Activated CD8-positive, alpha-beta memory T cell treated with anti-CD3 and anti-CD28 coated beads, Interleukin-2, amount 50 U/mL, for 24 hours (primary cell): ENCODE measurements around the gene LTB.
"Not testable (repeated sequence)": the region's sequence is repeated elsewhere in the genome, so short reads cannot be mapped to it uniquely, and the experiment has no call there.

ENCODE experiments used
- DNase-seq: peaks from one replicate; pipeline ENCODE4 v3.0.0-alpha.2; 2020; ENCODE audit errors: extremely low read depth

LTB gene

DNA sequence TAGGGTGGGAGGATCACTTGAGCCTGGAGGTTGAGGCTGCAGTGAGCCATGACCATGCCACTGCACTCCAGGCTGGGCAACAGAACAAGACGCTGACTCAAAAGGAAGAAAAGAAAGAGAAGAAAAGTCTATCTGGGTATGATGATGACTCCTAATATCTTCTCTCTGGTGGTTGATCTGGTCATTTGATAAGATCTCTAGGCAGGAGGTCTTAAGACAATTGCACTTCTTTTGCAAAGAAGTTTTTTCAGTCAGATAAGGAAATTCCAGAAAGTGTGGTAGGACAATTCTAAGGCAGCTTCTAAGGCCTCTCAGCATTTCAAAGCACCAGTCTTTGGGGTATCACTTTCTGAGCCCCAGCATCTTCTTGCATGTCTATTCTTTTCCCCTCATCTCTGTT lies 25.1 kb upstream of the LTB start:
- DNase-seq = no peak

DNA sequence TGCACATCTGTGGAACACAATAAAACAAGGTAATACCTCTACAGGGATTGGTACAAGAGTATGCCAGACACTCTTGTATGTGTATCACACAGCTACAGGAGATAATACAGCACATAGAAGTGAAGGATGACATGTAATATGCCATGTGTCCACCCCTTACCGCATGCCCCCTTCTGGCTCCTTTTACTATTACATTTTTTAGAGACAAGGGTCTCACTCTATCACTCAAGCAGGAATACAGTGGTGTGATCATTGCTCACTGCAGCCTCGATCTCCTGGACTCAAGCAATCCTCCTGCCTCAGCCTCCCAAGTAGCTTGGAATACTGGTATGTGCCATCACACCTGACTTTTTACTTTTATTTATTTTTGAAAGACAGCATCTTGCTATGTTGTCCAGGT lies 14.8 kb upstream of the LTB start:
- DNase-seq = no peak

DNA sequence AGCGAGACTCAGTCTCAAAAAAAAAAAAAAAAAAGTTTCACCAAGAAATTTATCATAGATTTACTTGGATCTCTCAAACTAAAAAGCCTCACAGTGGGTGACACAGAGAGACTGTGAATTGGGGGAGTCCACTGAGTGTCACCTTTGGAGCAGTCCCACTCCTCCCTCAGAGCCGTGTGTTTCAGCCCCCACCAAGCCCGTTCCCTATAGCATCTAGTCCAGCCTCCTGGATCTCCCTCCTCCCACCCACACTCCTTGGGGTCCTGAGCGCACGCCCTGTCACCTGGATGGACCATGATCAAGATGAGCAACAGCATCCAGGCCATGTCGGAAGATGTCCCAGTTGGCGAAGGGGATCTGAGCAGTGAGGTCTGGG lies 10.2 kb upstream of the LTB start:
- no peak for DNase-seq

DNA sequence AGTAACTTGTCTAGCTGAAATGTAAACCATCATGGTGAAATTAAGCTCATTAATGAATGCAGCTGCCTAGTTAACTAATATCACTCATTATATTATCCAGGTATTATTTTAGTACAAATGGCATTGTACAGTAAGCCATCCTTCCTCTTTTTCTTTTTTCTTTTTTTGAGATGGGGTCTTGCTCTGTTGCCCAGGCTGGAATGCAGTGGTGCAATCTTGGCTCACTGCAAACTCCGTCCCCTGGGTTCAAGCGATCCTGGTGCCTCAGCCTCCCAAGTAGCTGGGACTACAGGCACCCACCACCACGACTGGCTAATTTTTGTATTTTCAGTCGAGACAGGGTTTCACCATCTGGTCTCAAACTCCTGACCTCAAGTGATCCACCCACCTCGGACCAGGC lies 8.5 kb upstream of the LTB start:
- DNase-seq = not testable (repeated sequence)

DNA sequence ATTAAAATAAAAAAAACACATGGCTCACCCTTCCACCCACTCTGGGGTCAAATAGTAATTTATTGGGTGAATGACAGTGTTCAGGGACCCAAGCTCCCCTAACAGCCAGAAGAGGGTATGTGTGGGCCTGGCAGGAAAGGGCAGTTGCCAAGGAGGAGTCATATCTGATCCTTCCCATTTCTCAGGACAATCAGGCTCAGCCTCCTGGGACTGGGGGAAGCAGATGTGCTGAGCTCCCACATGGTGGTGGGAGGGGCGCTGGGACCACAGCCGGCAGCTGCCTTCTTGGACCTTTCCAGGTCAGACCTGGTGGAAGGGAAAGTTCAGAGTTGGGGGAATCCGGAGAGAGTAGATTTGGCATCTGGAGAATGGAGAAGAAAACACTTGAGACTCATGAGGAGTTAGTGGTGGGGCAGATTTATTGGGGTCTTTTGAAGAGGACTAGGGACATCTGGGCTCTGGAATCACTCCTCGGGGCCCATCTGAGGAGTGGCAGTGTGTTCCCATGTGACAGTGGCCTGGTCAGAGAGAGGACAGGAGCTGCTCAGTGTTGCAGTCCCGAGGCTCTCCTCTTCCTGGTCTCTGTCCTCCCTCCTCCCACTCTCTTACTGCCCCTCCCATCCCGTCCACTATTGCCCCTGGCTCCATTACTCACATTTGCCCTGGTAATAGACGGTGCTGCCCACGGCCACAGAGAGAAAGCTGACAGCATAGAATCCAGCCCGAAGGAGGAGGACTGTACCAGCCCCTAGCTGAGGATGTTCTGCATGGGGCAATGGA lies 6.8 kb upstream of the LTB start:
- DNase-seq = no peak

DNA sequence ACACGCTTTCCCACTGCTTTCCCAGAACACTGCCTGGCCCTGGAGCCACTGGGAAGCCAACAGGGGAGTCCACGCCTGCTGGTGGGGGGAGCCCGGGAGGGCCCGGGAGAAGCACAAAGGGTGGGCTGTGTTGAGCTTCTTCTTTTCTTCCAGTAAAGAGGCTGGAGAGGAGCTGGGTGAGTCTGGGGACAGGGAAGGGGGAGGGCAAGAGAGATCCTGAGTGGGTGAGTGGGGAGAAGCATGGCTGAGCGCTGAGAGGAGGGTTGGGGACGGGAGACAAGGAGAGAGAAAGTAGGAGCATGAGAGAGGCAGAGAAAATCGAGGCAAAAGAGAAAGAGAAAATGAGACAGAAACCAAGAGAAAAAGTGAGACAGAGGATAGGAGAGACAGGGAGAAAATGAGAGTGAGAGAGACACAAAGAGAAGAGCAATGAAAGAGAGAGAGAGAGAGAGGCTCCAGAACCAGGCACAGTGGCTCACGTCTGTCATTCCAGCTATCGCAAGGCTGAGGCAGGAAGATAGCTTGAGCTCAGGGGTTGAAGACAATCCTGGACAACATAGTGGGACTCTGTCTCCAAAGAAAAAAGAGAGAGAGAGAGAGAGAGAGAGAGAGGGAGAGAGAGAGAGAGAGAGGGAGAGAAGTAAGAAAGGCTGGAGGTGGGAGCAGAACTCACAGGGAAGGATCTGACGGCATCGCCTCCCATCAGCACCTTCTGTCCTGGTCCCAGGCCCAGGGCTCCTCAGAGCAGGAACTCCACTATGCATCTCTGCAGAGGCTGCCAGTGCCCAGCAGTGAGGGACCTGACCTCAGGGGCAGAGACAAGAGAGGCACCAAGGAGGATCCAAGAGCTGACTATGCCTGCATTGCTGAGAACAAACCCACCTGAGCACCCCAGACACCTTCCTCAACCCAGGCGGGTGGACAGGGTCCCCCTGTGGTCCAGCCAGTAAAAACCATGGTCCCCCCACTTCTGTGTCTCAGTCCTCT lies 5.9 kb upstream of the LTB start:
- DNase-seq = no peak

DNA sequence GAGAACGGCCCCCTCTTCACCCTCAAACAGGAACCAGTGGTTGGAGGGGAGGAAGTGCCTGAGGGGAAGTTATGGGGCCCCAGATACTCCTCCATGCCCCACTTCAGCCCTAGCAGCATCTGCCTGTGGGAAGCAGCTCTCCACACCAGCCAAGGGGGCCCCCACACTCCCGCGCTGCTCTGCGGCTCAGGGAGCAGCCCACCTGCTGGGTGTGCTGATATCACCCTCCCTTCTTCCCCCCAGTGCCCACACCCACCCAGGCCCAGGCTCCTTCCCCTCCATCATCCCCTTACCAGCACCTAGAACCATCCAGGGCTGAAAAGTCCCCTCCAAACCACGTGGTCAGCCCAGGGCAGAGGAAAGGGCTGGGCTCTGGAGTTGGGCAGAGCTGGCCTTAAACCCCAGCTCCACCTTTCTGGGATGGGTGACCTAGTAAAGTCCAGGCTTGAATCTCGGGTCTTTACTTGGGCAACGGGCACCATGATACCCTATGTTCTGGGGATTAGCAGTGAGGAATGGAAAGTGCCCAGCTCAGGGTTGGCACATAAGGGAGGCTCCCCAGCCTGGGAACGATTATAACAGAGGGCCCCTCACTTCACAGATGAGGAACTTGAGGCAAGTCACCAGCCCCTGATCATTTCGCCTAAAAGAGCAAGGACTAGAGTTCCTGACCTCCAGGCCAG lies 4.5 kb upstream of the LTB start:
- no peak for DNase-seq

DNA sequence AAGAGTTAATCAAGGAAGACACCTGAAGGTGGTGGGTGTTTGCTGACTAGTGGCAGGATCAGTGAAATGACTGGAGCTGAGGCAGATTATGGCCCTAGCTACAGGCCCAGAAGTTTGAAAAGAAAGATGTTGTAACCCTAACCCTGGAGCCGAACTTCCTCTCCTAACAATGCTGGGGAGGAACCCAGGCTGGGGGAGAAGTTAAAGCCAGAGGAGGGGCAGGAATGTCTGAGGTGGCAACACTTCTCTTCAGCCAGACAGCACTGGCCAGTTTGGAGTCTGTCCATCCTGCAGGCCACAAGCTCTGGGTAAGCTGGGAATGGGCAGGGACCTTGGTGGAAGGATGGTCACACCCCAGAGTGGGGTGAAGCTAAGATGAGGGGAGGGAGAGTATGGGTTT lies 3.8 kb upstream of the LTB start, which contains the start of gene LST1:
TSS of gene LST1 (plus strand) at position 270 of the 400 bp plus-strand sequence. CDS start 1,023 bp downstream, outside the sequence.
- DNase-seq = no peak

DNA sequence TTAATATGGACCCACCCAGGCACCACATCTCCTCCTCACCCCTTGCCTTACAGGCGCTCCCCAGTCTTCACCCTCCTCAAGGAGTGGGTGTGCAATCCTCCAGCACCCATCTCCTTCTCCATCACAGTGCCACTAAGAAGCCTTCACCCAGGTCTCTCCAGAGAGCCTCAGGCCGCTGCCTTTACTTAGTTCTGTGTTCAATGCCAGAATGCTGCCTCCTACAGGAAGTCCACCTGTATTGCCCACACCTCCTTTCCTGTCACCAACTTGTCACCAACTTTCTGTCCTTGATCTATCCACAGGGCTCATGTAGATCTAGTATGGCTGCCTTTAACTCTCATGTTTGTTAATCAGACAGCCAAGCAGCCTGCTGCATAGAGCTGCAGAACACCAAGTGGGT lies 3.3 kb upstream of the LTB start:
- no peak for DNase-seq

DNA sequence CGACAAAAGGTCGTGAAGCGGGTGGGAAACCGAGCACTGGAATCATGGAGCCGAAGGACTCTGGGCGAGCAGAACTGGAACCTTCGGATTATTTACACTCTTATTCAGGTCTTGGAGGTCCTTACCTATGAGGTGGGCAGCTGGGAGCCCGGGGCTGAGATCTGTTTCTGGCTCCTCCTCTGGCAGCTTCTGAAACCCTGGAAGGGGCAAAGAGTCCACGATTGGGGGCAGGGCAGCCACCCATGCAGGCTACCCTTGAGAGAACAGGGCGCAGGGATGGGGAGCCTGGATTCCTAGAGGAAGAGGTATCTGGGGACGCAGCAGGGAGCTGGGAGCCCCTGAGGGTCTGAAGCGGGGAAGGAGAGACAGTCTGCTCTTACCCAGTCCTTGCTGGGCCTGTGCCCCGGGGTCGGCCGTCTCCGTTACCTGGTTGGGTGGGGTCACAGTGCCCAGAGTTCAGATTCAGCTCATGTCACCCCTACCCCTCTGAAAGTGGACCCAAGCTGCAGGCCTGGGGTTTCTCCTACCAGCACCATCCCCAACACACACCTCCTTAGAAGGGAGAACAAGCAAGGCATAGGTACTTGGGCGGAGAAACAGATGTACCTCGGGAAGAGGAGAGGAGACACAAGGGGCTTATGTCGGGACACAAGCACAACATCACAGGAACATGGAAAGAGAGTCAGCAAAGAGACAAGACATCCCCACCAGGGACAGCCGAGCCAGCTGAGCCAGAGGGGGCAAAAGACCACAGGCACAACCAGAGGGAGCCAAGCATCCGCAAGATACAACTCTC lies 592 bp downstream of the LTB start:
- DNase-seq = no peak

DNA sequence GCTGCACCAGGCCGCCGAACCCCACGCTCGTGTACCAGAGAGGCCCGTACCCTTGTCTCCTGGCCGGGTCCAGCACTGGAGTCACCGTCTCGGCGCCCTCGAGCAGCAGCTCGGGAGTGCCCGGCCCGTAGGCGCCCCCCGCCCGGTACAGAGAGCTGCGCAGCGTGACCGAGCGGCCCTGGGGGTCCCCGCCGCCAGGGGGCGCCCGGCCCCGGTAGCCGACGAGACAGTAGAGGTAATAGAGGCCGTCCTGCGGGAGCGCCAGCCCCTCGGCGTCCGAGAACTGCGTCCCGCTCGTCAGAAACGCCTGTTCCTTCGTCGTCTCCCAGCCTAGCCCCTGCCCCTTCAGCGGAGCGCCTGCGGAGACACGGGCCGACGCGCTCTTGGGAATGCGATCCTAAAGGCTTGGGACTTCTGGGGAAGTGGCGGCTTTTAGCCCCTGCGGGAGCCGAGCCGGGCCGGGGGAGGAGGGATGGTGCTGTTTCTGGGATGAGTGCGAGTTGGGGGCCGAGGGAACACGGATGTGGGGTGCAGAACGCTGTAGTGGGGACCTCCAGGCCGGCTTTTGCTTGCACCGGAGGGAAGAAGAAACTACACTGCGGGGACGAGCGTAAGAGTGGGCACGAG lies 1.3 kb downstream of the LTB start:
- DNase-seq = no peak

DNA sequence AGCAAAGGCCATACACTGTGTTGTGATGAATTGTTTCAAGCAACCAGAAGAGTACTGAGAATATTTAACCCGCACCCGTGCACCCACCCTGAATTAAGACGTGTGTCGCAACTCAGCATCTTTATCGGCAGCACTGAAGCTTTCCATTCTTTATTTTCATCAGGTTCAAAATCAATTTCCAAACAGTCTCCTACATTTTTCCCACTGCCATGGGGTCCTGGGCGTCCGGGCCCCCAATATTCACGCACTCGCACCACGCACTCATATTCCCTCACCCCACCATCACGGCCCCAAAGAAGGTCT lies 1.8 kb downstream of the LTB start:
- DNase-seq = no peak

DNA sequence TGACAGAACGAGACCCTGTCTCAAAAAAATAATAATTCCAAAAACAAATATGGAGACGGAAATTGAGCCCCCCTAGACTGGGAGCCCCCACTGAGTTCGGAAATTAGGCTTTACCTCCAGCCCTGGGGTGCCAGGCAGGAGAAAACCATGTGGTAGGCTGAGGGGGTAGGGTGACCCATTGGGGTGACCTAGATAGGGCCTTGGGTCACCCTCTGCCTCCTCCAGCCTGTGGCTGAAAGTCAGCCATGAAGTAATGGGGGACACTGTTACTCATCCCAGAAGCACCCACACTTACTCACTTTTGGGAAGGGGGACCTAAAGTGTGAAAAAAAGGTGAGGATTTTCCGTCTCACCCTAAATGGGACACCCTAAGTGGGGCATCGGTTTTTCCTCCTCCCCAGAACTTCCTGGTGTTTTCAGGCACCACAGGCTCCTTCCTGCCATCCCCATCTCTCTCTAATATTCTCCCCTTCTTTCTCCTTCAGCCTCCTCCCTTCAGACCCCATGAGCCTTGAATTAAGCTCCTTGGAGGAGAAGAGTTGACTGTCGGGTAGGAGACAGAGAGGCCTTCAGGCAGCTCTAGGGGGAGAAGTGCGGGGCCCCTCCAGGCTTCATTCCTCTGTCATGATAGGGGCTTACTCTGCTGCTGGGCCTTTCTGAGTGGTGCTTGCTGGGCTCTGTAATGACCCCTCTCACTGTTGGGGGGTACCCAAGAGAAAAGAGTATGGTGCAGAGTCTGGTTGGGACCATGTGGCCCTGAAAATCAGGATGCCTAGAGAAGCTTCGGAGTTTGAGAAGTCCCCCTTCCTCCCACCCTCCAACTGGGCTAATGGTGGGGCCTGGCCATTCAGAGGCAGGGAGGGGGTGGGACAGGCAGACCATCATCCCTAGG lies 2.4 kb downstream of the LTB start:
- DNase-seq = no peak

DNA sequence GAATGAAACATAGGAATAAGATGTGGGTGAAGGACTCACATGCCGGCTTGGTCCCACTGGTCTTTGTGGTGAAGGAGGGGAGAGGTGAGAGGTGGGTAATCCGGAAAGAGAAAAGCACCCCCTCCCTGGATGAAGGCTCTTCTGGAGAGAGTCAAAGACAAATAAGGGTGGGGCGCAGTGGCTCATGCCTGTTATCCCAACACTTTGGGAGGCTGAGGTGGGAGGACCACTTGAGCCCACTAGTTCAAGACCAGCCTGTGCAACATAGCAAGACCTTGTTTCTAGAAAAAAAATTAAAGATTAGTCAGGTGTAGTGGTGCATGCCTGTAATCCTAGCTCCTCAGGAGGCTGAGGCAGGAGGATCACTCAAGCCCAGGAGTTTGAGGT lies 3.1 kb downstream of the LTB start:
- no peak for DNase-seq

DNA sequence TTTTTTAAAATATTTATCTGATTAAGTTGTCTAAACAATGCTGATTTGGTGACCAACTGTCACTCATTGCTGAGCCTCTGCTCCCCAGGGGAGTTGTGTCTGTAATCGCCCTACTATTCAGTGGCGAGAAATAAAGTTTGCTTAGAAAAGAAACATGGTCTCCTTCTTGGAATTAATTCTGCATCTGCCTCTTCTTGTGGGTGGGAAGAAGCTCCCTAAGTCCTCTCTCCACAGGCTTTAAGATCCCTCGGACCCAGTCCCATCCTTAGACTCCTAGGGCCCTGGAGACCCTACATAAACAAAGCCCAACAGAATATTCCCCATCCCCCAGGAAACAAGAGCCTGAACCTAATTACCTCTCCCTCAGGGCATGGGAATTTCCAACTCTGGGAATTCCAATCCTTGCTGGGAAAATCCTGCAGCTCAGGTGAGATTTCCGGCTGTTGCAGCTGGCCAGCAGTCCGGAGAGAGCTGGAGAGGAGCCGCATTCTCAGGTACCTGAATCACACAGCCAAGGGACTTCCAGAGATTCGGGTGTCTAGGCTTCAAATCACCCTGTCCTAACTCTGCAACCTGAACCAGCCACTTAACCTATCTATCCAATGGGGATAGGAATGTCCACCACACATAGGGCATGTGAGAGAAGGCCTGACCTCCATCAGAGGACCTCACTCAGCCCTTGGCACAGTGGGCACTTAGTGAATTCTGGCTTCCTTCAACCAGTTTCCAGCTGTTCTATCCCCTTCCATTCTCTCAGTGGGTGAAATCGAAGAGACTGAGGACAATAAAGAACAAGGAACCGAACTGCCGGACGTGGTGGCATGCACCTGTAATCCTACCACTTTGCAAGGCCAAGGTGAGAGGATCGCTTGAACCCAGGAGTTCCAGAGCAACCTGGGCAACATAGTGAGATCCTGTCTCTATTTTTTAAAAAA lies 3.8 kb downstream of the LTB start:
- no peak for DNase-seq

DNA sequence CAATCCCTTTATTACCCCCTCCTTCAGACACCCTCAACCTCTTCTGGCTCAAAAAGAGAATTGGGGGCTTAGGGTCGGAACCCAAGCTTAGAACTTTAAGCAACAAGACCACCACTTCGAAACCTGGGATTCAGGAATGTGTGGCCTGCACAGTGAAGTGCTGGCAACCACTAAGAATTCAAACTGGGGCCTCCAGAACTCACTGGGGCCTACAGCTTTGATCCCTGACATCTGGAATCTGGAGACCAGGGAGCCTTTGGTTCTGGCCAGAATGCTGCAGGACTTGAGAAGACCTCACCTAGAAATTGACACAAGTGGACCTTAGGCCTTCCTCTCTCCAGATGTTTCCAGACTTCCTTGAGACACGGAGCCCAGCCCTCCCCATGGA lies 4.7 kb downstream of the LTB start:
- DNase-seq = no peak

DNA sequence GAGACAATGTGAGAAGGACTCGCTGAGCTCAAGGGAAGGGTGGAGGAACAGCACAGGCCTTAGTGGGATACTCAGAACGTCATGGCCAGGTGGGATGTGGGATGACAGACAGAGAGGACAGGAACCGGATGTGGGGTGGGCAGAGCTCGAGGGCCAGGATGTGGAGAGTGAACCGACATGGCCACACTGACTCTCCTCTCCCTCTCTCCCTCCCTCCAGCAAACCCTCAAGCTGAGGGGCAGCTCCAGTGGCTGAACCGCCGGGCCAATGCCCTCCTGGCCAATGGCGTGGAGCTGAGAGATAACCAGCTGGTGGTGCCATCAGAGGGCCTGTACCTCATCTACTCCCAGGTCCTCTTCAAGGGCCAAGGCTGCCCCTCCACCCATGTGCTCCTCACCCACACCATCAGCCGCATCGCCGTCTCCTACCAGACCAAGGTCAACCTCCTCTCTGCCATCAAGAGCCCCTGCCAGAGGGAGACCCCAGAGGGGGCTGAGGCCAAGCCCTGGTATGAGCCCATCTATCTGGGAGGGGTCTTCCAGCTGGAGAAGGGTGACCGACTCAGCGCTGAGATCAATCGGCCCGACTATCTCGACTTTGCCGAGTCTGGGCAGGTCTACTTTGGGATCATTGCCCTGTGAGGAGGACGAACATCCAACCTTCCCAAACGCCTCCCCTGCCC lies 5.2 kb downstream of the LTB start:
- no peak for DNase-seq

DNA sequence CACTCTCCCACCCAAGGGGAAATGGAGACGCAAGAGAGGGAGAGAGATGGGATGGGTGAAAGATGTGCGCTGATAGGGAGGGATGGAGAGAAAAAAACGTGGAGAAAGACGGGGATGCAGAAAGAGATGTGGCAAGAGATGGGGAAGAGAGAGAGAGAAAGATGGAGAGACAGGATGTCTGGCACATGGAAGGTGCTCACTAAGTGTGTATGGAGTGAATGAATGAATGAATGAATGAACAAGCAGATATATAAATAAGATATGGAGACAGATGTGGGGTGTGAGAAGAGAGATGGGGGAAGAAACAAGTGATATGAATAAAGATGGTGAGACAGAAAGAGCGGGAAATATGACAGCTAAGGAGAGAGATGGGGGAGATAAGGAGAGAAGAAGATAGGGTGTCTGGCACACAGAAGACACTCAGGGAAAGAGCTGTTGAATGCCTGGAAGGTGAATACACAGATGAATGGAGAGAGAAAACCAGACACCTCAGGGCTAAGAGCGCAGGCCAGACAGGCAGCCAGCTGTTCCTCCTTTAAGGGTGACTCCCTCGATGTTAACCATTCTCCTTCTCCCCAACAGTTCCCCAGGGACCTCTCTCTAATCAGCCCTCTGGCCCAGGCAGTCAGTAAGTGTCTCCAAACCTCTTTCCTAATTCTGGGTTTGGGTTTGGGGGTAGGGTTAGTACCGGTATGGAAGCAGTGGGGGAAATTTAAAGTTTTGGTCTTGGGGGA lies 6.1 kb downstream of the LTB start:
- DNase-seq = no peak
